Measurements from ENCODE around the gene SGTA. TPM values are rescaled to one million over a fixed set of nuclear protein-coding genes. Genes with fewer than 3 reads are reported as not detected.

Gene SGTA
- polyA plus RNA-seq, 3 donors, result 21.6 to 35.4 (median 22.0) TPM

DNA sequence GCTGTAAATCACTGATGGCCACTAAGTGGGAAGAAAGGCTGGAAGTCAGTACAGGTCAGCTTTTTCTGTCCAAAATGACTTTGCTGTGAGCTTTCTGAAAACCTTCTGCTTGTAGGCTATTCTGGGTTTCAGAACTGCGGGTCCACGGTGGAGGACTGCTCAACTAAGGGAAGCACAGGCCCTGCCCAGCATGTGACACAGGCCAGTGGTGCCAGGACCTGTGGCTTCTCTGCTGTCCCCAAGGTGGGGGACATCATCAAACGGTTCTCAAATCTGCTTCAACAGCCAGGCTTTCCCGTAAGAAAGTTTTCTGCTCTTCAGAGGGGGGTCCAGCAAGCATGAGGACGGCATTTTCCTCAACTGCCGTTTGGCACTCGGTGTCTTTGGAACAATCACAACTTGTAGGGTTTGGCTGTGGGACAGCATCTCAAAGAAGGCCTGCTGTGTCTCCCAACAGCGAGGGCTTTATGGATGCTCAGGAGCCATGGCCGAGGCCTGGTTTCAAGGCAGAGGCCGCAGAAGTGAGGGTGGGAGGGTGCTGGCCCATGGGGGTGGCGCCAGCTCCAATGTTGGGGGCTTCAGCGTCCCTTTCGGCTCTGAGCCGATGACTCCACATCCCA is 3.8 kb downstream of the SGTA start:
- Mint-ChIP-seq H3K4me3 (no peak overlapping the region), H3K4me1 (peaks cover 53% of the 10 kb centered on the region), H3K27ac (peak overlapping the region in 2 of 7 donors; percentile 3 to 41), H3K27me3 (ENCODE audit: low read depth in 3 of 3) (peaks cover 0 to 2% (median 0%) of the 10 kb centered on the region in 3 donors), H3K9me3 (no peaks in the 10 kb centered on the region), H3K36me3 (peaks cover 11 to 37% of the 10 kb centered on the region in 2 donors)
- no peaks in the 10 kb centered on the region for H3K27me3 ChIP-seq (ENCODE audit: control insufficient read depth in 2 of 2, insufficient read depth in 2 of 2, low read length in 2 of 2)
- TF ChIP-seq, protein P1, sequence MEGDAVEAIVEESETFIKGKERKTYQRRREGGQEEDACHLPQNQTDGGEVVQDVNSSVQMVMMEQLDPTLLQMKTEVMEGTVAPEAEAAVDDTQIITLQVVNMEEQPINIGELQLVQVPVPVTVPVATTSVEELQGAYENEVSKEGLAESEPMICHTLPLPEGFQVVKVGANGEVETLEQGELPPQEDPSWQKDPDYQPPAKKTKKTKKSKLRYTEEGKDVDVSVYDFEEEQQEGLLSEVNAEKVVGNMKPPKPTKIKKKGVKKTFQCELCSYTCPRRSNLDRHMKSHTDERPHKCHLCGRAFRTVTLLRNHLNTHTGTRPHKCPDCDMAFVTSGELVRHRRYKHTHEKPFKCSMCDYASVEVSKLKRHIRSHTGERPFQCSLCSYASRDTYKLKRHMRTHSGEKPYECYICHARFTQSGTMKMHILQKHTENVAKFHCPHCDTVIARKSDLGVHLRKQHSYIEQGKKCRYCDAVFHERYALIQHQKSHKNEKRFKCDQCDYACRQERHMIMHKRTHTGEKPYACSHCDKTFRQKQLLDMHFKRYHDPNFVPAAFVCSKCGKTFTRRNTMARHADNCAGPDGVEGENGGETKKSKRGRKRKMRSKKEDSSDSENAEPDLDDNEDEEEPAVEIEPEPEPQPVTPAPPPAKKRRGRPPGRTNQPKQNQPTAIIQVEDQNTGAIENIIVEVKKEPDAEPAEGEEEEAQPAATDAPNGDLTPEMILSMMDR (IDR thresholded peaks at IDR 0.05), result no peak
- H3K9ac ChIP-seq (ENCODE audit: insufficient read depth, low read length, poor library complexity, severe bottlenecking), result no peak overlapping the region
- H3K4me3 ChIP-seq (replicated peaks in 1 of 3; ENCODE audit: low read depth in 2 of 3, low read length in 3 of 3), result no peak overlapping the region
- no peak overlapping the region for H3K27ac ChIP-seq (ENCODE audit: low read depth in 1 of 2, low read length in 2 of 2)
- 93% methylated on average over 10 of the region's 14 CpGs for WGBS (ENCODE audit: insufficient coverage)
- peaks cover 96% of the 10 kb centered on the region for H3K79me2 ChIP-seq (ENCODE audit: insufficient read depth, low read length)
- intact Hi-C loops (cut with micrococcal nuclease), result no loop called here
- no peak overlapping the region for H2AFZ ChIP-seq (ENCODE audit: insufficient read depth, low read depth, low read length, poor library complexity, severe bottlenecking)
- H3K9me3 ChIP-seq (replicated peaks in 1 of 2; ENCODE audit: control insufficient read depth in 1 of 2, insufficient read depth in 1 of 2, low read length in 2 of 2), result no peaks in the 10 kb centered on the region
- peaks cover 30% of the 10 kb centered on the region for H4K20me1 ChIP-seq (ENCODE audit: insufficient read depth, low read length)
- no peak for DNase-seq
- H3K4me1 ChIP-seq (ENCODE audit: control insufficient read depth in 1 of 2, insufficient read depth in 2 of 2, low read length in 2 of 2), result peaks cover 40 to 55% of the 10 kb centered on the region in 2 donors
- peaks cover 3 to 15% of the 10 kb centered on the region in 2 donors for H3K36me3 ChIP-seq (replicated peaks in 1 of 2; ENCODE audit: control insufficient read depth in 1 of 2, insufficient read depth in 2 of 2, low read length in 2 of 2)
- no peak overlapping the region for H3K4me2 ChIP-seq (replicated peaks; ENCODE audit: extremely low read depth, low read length, poor library complexity, severe bottlenecking)

DNA sequence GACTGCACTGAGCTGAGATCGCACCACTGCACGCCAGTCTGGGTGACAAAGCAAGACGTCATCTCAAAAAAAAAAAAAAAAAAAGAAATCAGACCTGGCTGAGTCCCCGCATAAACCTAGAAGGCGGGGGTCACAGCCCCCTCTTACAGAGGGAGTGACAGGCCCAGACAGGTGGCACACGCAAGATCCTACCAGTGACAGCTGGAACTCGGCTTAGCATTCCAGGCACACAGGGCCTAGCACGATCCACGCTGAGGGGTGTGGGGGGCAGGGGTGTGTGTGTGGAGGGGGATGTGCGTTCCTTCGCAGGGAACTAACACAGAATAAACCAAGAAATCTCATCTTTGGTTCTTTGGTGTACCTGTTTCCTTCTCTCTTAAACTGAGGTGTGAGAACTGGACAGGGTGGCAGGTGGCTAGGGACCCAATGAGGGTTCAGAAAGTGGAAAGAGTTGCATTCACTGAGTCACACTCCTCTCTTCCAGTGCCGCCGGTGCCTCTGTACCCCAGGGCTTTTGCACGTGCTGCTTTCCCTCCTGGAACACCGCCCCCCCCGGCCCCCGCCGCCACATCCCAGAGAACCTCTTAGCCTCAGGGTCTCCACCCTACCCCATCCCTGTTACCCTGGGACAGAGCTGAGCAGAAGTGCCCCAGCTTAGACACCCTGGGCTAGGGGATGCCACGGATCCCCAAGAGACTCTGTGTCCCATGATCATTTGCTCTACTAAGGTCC is 5.0 kb downstream of the SGTA start:
- H2AFZ ChIP-seq (ENCODE audit: insufficient read depth, low read depth, low read length, poor library complexity, severe bottlenecking), result no peak overlapping the region
- peak overlapping the region in 3 of 7 donors; percentile 14 to 47 (median 16) for H3K27ac Mint-ChIP-seq
- peaks cover 95% of the 10 kb centered on the region for H3K79me2 ChIP-seq (ENCODE audit: insufficient read depth, low read length)
- H4K20me1 ChIP-seq (ENCODE audit: insufficient read depth, low read length), result peaks cover 32% of the 10 kb centered on the region
- H3K36me3 ChIP-seq (replicated peaks in 1 of 2; ENCODE audit: control insufficient read depth in 1 of 2, insufficient read depth in 2 of 2, low read length in 2 of 2), result peaks cover 3 to 15% of the 10 kb centered on the region in 2 donors
- no peak overlapping the region for H3K4me3 ChIP-seq (replicated peaks in 1 of 3; ENCODE audit: low read depth in 2 of 3, low read length in 3 of 3)
- H3K4me2 ChIP-seq (replicated peaks; ENCODE audit: extremely low read depth, low read length, poor library complexity, severe bottlenecking), result no peak overlapping the region
- peaks cover 0 to 2% (median 2%) of the 10 kb centered on the region in 3 donors for H3K27me3 Mint-ChIP-seq (ENCODE audit: low read depth in 3 of 3)
- no peak overlapping the region for H3K27ac ChIP-seq (ENCODE audit: low read depth in 1 of 2, low read length in 2 of 2)
- 90% methylated on average over 9 of the region's 19 CpGs for WGBS (ENCODE audit: insufficient coverage)
- H3K9me3 Mint-ChIP-seq, result no peaks in the 10 kb centered on the region
- no peak overlapping the region for H3K4me3 Mint-ChIP-seq
- H3K4me1 ChIP-seq (ENCODE audit: control insufficient read depth in 1 of 2, insufficient read depth in 2 of 2, low read length in 2 of 2), result peaks cover 32 to 45% of the 10 kb centered on the region in 2 donors
- peaks cover 43% of the 10 kb centered on the region for H3K4me1 Mint-ChIP-seq
- H3K9me3 ChIP-seq (replicated peaks in 1 of 2; ENCODE audit: control insufficient read depth in 1 of 2, insufficient read depth in 1 of 2, low read length in 2 of 2), result no peaks in the 10 kb centered on the region
- peaks cover 15 to 42% of the 10 kb centered on the region in 2 donors for H3K36me3 Mint-ChIP-seq
- intact Hi-C loops (cut with micrococcal nuclease), result no loop called here
- TF ChIP-seq, protein P1 (IDR thresholded peaks at IDR 0.05), result no peak
- no peaks in the 10 kb centered on the region for H3K27me3 ChIP-seq (ENCODE audit: control insufficient read depth in 2 of 2, insufficient read depth in 2 of 2, low read length in 2 of 2)
- DNase-seq, result no peak
- no peak overlapping the region for H3K9ac ChIP-seq (ENCODE audit: insufficient read depth, low read length, poor library complexity, severe bottlenecking)
